Measurements from ENCODE around the gene KCTD5. TPM values are rescaled to one million over a fixed set of nuclear protein-coding genes. Genes with fewer than 3 reads are reported as not detected.
A peak's percentile ranks its signal among the peaks of the same experiment; 100 is the strongest.
"Not testable (repeated sequence)": the region's sequence is repeated elsewhere in the genome, so short reads cannot be mapped to it uniquely, and the experiment has no call there.

KCTD5 gene
- total RNA-seq, 1 donor from 2014 or later = 27.3 TPM

- no peak overlapping the region for H3K27ac Mint-ChIP-seq (ENCODE audit: unreplicated experiment)
- H3K36me3 Mint-ChIP-seq (ENCODE audit: low read depth) = peaks cover 15% of the 10 kb centered on the region
- TF ChIP-seq, protein P1, sequence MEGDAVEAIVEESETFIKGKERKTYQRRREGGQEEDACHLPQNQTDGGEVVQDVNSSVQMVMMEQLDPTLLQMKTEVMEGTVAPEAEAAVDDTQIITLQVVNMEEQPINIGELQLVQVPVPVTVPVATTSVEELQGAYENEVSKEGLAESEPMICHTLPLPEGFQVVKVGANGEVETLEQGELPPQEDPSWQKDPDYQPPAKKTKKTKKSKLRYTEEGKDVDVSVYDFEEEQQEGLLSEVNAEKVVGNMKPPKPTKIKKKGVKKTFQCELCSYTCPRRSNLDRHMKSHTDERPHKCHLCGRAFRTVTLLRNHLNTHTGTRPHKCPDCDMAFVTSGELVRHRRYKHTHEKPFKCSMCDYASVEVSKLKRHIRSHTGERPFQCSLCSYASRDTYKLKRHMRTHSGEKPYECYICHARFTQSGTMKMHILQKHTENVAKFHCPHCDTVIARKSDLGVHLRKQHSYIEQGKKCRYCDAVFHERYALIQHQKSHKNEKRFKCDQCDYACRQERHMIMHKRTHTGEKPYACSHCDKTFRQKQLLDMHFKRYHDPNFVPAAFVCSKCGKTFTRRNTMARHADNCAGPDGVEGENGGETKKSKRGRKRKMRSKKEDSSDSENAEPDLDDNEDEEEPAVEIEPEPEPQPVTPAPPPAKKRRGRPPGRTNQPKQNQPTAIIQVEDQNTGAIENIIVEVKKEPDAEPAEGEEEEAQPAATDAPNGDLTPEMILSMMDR (IDR thresholded peaks at IDR 0.05) = no peak
- H3K4me3 Mint-ChIP-seq (ENCODE audit: unreplicated experiment) = no peak overlapping the region
- H3K9me3 Mint-ChIP-seq (ENCODE audit: low read depth) = no peaks in the 10 kb centered on the region
- H3K4me1 Mint-ChIP-seq (ENCODE audit: low read depth) = peaks cover 8% of the 10 kb centered on the region
- H3K27me3 Mint-ChIP-seq (ENCODE audit: low read depth) = no peaks in the 10 kb centered on the region
- DNase-seq (ENCODE audit: low spot score) = no peak
Measured at GRCh38 chr16:2664574-2664982, 17.7 kb upstream of the KCTD5 start.

DNA sequence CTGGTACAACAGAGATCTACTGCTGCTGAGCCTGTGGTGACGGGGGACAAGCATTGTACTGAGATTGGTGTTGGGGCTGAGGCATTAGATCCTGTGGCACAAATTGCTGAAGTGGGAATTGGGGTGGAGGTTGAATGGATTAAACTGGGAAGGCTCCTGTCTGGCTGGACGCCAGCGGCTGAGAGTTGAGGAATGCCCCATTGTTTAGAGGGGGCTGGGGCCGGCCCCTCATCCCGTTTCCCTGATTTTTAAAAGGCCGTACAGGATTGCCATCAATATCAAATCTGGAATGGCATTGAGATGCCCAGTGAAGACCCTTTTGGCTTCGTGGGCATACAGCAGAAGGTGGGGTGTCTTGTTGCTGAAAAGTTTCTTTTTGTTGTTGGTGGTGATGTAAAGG lies 15.7 kb upstream of the KCTD5 start:
- not testable (repeated sequence) for H3K27me3 Mint-ChIP-seq (ENCODE audit: low read depth); DNase-seq (ENCODE audit: low spot score); H3K4me3 Mint-ChIP-seq (ENCODE audit: unreplicated experiment); H3K9me3 Mint-ChIP-seq (ENCODE audit: low read depth); H3K27ac Mint-ChIP-seq (ENCODE audit: unreplicated experiment)
- H3K4me1 Mint-ChIP-seq (ENCODE audit: low read depth) = peaks cover 16% of the 10 kb centered on the region
- peaks cover 15% of the 10 kb centered on the region for H3K36me3 Mint-ChIP-seq (ENCODE audit: low read depth)

- peak overlapping the region; percentile 45 for H3K27ac Mint-ChIP-seq (ENCODE audit: unreplicated experiment)
- not testable (repeated sequence) for H3K9me3 Mint-ChIP-seq (ENCODE audit: low read depth); H3K27me3 Mint-ChIP-seq (ENCODE audit: low read depth); DNase-seq (ENCODE audit: low spot score)
- H3K4me1 Mint-ChIP-seq (ENCODE audit: low read depth) = peaks cover 22% of the 10 kb centered on the region
- peaks cover 13% of the 10 kb centered on the region for H3K36me3 Mint-ChIP-seq (ENCODE audit: low read depth)
- peak overlapping the region; percentile 38 for H3K4me3 Mint-ChIP-seq (ENCODE audit: unreplicated experiment)
Measured at GRCh38 chr16:2669587-2669986, 12.7 kb upstream of the KCTD5 start.

GRCh38 chr16:2670017-2670416 lies 12.3 kb upstream of the KCTD5 start:
- H3K27me3 Mint-ChIP-seq (ENCODE audit: low read depth); H3K27ac Mint-ChIP-seq (ENCODE audit: unreplicated experiment); DNase-seq (ENCODE audit: low spot score); H3K9me3 Mint-ChIP-seq (ENCODE audit: low read depth): not testable (repeated sequence)
- Mint-ChIP-seq H3K36me3 (ENCODE audit: low read depth) (peaks cover 13% of the 10 kb centered on the region), H3K4me3 (ENCODE audit: unreplicated experiment) (peak overlapping the region; percentile 38), H3K4me1 (ENCODE audit: low read depth) (peaks cover 22% of the 10 kb centered on the region)
- TF ChIP-seq, protein P1 (IDR thresholded peaks at IDR 0.05) = peak; percentile 79

- Mint-ChIP-seq H3K36me3 (ENCODE audit: low read depth) (peaks cover 13% of the 10 kb centered on the region), H3K4me1 (ENCODE audit: low read depth) (peaks cover 22% of the 10 kb centered on the region)
- TF ChIP-seq, protein P1 (IDR thresholded peaks at IDR 0.05) = peak; percentile 67
- not testable (repeated sequence) for DNase-seq (ENCODE audit: low spot score); H3K27ac Mint-ChIP-seq (ENCODE audit: unreplicated experiment); H3K27me3 Mint-ChIP-seq (ENCODE audit: low read depth); H3K9me3 Mint-ChIP-seq (ENCODE audit: low read depth); H3K4me3 Mint-ChIP-seq (ENCODE audit: unreplicated experiment)
Measured at GRCh38 chr16:2671193-2671592, 11.1 kb upstream of the KCTD5 start.

GRCh38 chr16:2671741-2672140 lies 10.6 kb upstream of the KCTD5 start:
- TF ChIP-seq, protein P1 (IDR thresholded peaks at IDR 0.05) = no peak
- Mint-ChIP-seq H3K4me1 (ENCODE audit: low read depth) (peaks cover 22% of the 10 kb centered on the region), H3K9me3 (ENCODE audit: low read depth) (no peaks in the 10 kb centered on the region), H3K36me3 (ENCODE audit: low read depth) (peaks cover 13% of the 10 kb centered on the region), H3K27me3 (ENCODE audit: low read depth) (no peaks in the 10 kb centered on the region), H3K4me3 (ENCODE audit: unreplicated experiment) (peak overlapping the region; percentile 72), H3K27ac (ENCODE audit: unreplicated experiment) (no peak overlapping the region)
- no peak for DNase-seq (ENCODE audit: low spot score)
